Endothelial cell of umbilical vein (primary cell): ENCODE results near the gene SRBD1.
A peak's percentile ranks its signal among the peaks of the same experiment; 100 is the strongest.

ENCODE experiments used
- EZH2 ChIP-seq: IDR thresholded peaks from 2 replicates; pipeline ENCODE4 v1.6.1; 2012; ENCODE audit warnings: borderline replicate concordance, low read depth, mild to moderate bottlenecking, moderate library complexity, low read length, inconsistent platforms; ENCODE audit not compliant: severe bottlenecking
- MYC ChIP-seq: IDR thresholded peaks from one replicate; pipeline ENCODE4 v1.6.1; 2011; ENCODE audit warnings: mild to moderate bottlenecking, low read depth, low read length
- TF ChIP-seq, protein P1 (sequence below), 2 donors: IDR thresholded peaks; 1 replicate in 1 of 2; 2 replicates in 1 of 2; pipeline ENCODE4 v1.5.1; 2011; ENCODE audit warnings: low read length in 2 of 2, mild to moderate bottlenecking in 2 of 2, moderate library complexity in 2 of 2, control low read depth in 1 of 2, inconsistent platforms in 1 of 2, low read depth in 1 of 2; ENCODE audit not compliant: insufficient read depth in 1 of 2; ENCODE audit errors: extremely low read depth in 1 of 2

GRCh38 chr2:45494275-45494977, 116.6 kb downstream of the SRBD1 start:
- TF ChIP-seq MYC (no peak), EZH2 (no peak)
- TF ChIP-seq, protein P1, sequence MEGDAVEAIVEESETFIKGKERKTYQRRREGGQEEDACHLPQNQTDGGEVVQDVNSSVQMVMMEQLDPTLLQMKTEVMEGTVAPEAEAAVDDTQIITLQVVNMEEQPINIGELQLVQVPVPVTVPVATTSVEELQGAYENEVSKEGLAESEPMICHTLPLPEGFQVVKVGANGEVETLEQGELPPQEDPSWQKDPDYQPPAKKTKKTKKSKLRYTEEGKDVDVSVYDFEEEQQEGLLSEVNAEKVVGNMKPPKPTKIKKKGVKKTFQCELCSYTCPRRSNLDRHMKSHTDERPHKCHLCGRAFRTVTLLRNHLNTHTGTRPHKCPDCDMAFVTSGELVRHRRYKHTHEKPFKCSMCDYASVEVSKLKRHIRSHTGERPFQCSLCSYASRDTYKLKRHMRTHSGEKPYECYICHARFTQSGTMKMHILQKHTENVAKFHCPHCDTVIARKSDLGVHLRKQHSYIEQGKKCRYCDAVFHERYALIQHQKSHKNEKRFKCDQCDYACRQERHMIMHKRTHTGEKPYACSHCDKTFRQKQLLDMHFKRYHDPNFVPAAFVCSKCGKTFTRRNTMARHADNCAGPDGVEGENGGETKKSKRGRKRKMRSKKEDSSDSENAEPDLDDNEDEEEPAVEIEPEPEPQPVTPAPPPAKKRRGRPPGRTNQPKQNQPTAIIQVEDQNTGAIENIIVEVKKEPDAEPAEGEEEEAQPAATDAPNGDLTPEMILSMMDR (IDR thresholded peaks at IDR 0.05; ENCODE audit: extremely low read depth in 1 of 2, insufficient read depth in 1 of 2, low read depth in 1 of 2, low read length in 2 of 2), result peak; percentile 45
